ENCODE measurements around the gene CCDC188.

GRCh38 chr22:20121856-20122415 lies 28.9 kb downstream of the CCDC188 start:
- no peak for TF ChIP-seq CTCF (IDR thresholded peaks at IDR 0.05; ENCODE audit: low read depth, low read length)
- TF ChIP-seq EZH2phosphoT487 (IDR thresholded peaks at IDR 0.05; ENCODE audit: low read depth) = no peak
